Fibroblast of pulmonary artery (primary cell): ENCODE measurements around the gene LMX1B.

ENCODE experiments used
- DNase-seq: peaks from one replicate; pipeline ENCODE4 v3.0.0-alpha.2; 2010; ENCODE audit warnings: low read depth
- H3K4me3 ChIP-seq: replicated peaks from 2 replicates; pipeline ENCODE4 v1.5.1; 2011; ENCODE audit warnings: low read depth, mild to moderate bottlenecking, control low read depth, low read length, moderate library complexity
- CTCF ChIP-seq: IDR thresholded peaks from 2 replicates; pipeline ENCODE4 v1.5.1; 2011; ENCODE audit warnings: mild to moderate bottlenecking, control low read depth, low read length, inconsistent platforms; ENCODE audit errors: missing control alignments

Gene LMX1B

GRCh38 chr9:126588491-126589168 lies 25.1 kb upstream of the LMX1B start:
- no peak for DNase-seq
- TF ChIP-seq CTCF, result no peak
- H3K4me3 ChIP-seq, result no peak overlapping the region

GRCh38 chr9:126589349-126589748 lies 24.4 kb upstream of the LMX1B start:
- TF ChIP-seq CTCF, result no peak
- DNase-seq, result no peak

GRCh38 chr9:126591083-126591482 lies 22.6 kb upstream of the LMX1B start:
- no peak for DNase-seq
- H3K4me3 ChIP-seq, result no peak overlapping the region
- TF ChIP-seq CTCF, result no peak

More at GRCh38 chr9:126589349-126589748, 24.4 kb upstream of the LMX1B start:
- no peak overlapping the region for H3K4me3 ChIP-seq

- no peak for TF ChIP-seq CTCF
- no peak overlapping the region for H3K4me3 ChIP-seq
- DNase-seq, result no peak
These were observed 21.8 kb upstream of the LMX1B start for GRCh38 chr9:126591922-126592321.

GRCh38 chr9:126592461-126592860 lies 21.3 kb upstream of the LMX1B start:
- no peak for DNase-seq
- TF ChIP-seq CTCF, result no peak
- H3K4me3 ChIP-seq, result no peak overlapping the region

GRCh38 chr9:126595982-126596381 lies 17.7 kb upstream of the LMX1B start:
- DNase-seq, result no peak
- H3K4me3 ChIP-seq, result no peak overlapping the region
- TF ChIP-seq CTCF, result no peak

GRCh38 chr9:126599047-126599650 lies 14.6 kb upstream of the LMX1B start:
- TF ChIP-seq CTCF, result no peak
- no peak for DNase-seq
- no peak overlapping the region for H3K4me3 ChIP-seq
